GM12878 (cell line): Measurements from ENCODE around the gene NCBP2L. TPM values are rescaled to one million over a fixed set of nuclear protein-coding genes. Genes with fewer than 3 reads are reported as not detected.

Experiments used
- ATAC-seq: fragments of 200-7000 bp; cut with Tn5 transposase; 3 replicates; pipeline ENCODE4 v1.9.1; 2020; ENCODE audit warnings: mild to moderate bottlenecking, moderate library complexity
- BruUV-seq: library from RNA; stranded (reverse); fragments of 400-500 nt; replicated peaks from 2 replicates; lab custom pipeline; 2021; lab: Mats Ljungman, UMichigan
- CTCF ChIA-PET: fragments of 300-600 bp; sonication (Branson Sonifier 250); formaldehyde crosslinking; extraction: SDS; loops from one replicate; lab custom pipeline; 2021; ENCODE audit warnings: inconsistent platforms; lab: Yijun Ruan, JAX
- POLR2A ChIA-PET: fragments of 350-600 bp; formaldehyde crosslinking; extraction: SDS; loops from one replicate; lab custom pipeline; 2021; ENCODE audit warnings: inconsistent platforms; lab: Charles Lee
- RAD21 ChIA-PET: fragments of 300-600 bp; sonication (Branson Sonifier 250); formaldehyde crosslinking; loops from one replicate; lab custom pipeline; 2023; ENCODE audit warnings: antibody characterized with exemption; ENCODE audit not compliant: unreplicated experiment; lab: Charles Lee
- SMC1A ChIA-PET: fragments of 300-600 bp; sonication (Branson Sonifier 250); formaldehyde crosslinking; loops from one replicate; lab custom pipeline; 2023; ENCODE audit not compliant: unreplicated experiment, uncharacterized antibody; lab: Charles Lee
- DNase-seq: peaks from one replicate; pipeline ENCODE4 v3.0.0-alpha.2; 2011; ENCODE audit warnings: low read depth, low spot score
- FAIRE-seq: peaks from 3 replicates; lab custom pipeline; 2011; peaks lifted over from hg19 to GRCh38; lab: Jason Lieb, UNC
- H2AFZ ChIP-seq: 2 replicates; pipeline ENCODE4 v1.6.0; 2011; ENCODE audit warnings: low read depth, low read length, control low read depth; ENCODE audit not compliant: control insufficient read depth
- H3K27ac ChIP-seq: 2 replicates; pipeline ENCODE4 v1.5.1; 2011; ENCODE audit warnings: control low read depth; ENCODE audit not compliant: control insufficient read depth, insufficient read depth
- H3K27me3 ChIP-seq, 2 experiments: replicated peaks in 1 of 2; 2 replicates each; pipeline versions ENCODE4 v1.6.0 to v1.6.1; 2011; ENCODE audit warnings: low read length in 1 of 2; ENCODE audit not compliant: control insufficient read depth in 2 of 2, insufficient read depth in 2 of 2
- H3K36me3 ChIP-seq, 2 experiments: 2 replicates each; pipeline ENCODE4 v1.5.1; 2011; ENCODE audit warnings: low read length in 1 of 2; ENCODE audit not compliant: control insufficient read depth in 2 of 2, insufficient read depth in 2 of 2
- H3K4me1 ChIP-seq: 2 replicates; pipeline ENCODE4 v1.6.1; 2011; ENCODE audit warnings: mild to moderate bottlenecking, low read length, moderate library complexity, mixed read lengths; ENCODE audit not compliant: control insufficient read depth, insufficient read depth
- H3K4me2 ChIP-seq: 2 replicates; pipeline ENCODE4 v1.6.0; 2011; ENCODE audit warnings: control low read depth; ENCODE audit not compliant: control insufficient read depth, insufficient read depth
- H3K4me3 ChIP-seq: fragments of 200-600 bp; sonication (generic); 2 replicates; pipeline ENCODE4 v1.5.1; 2016
- H3K79me2 ChIP-seq: 2 replicates; pipeline ENCODE4 v1.6.0; 2011; ENCODE audit warnings: low read length; ENCODE audit not compliant: control insufficient read depth, insufficient read depth
- H3K9ac ChIP-seq: 2 replicates; pipeline ENCODE4 v1.8.0; 2011; ENCODE audit warnings: low read length, control low read depth, mixed read lengths; ENCODE audit not compliant: control insufficient read depth, insufficient read depth
- H3K9me3 ChIP-seq: replicated peaks from 3 replicates; pipeline ENCODE4 v1.5.1; 2011; ENCODE audit warnings: mild to moderate bottlenecking, low read length; ENCODE audit not compliant: control insufficient read depth, insufficient read depth
- H4K20me1 ChIP-seq: 2 replicates; pipeline ENCODE4 v1.6.0; 2011; ENCODE audit not compliant: control insufficient read depth, insufficient read depth
- ATF7 ChIP-seq: fragments of 450-650 bp; IDR thresholded peaks from 2 replicates; pipeline ENCODE4 v1.6.1; 2016; ENCODE audit warnings: low read depth, mild to moderate bottlenecking
- DPF2 ChIP-seq: fragments of 450-650 bp; IDR thresholded peaks from 2 replicates; pipeline ENCODE4 v1.6.1; 2017; ENCODE audit warnings: mild to moderate bottlenecking
- EP300 ChIP-seq, 2 experiments: fragments of 150-350 bp in 1 of 2; IDR thresholded peaks; 2 replicates each; pipeline ENCODE4 v1.6.1; 2011 to 2012; ENCODE audit warnings: low read depth in 2 of 2, low read length in 2 of 2, borderline replicate concordance in 1 of 2, improper control_type of control experiment in 1 of 2, inconsistent platforms in 1 of 2; ENCODE audit not compliant: control insufficient read depth in 1 of 2
- MEF2B ChIP-seq: fragments of 450-650 bp; IDR thresholded peaks from 2 replicates; pipeline ENCODE4 v1.6.1; 2018; ENCODE audit warnings: mild to moderate bottlenecking, moderate library complexity; ENCODE audit not compliant: partially characterized antibody, poor library complexity, severe bottlenecking
- NRF1 ChIP-seq: conservative IDR thresholded peaks from 2 replicates; pipeline ENCODE4 v1.6.1; 2011; ENCODE audit warnings: mild to moderate bottlenecking, low read depth, low read length, improper control_type of control experiment
- POLR2A ChIP-seq: IDR thresholded peaks from 2 replicates; pipeline ENCODE4 v1.6.1; 2011; ENCODE audit warnings: low read depth, mild to moderate bottlenecking, low read length
- RAD51 ChIP-seq: fragments of 450-650 bp; IDR thresholded peaks from 2 replicates; pipeline ENCODE4 v1.6.1; 2016; ENCODE audit warnings: moderate library complexity, mild to moderate bottlenecking, inconsistent platforms
- RFX5 ChIP-seq: IDR thresholded peaks from 2 replicates; pipeline ENCODE4 v1.6.1; 2011; ENCODE audit warnings: low read depth, low read length, improper control_type of control experiment
- SIX5 ChIP-seq: IDR thresholded peaks from 2 replicates; pipeline ENCODE4 v1.6.1; 2011; ENCODE audit warnings: mild to moderate bottlenecking, low read depth, low read length, moderate library complexity; ENCODE audit not compliant: severe bottlenecking
- SUPT20H ChIP-seq: IDR thresholded peaks from 2 replicates; pipeline ENCODE4 v1.6.1; 2011; ENCODE audit warnings: low read depth, mild to moderate bottlenecking, low read length, moderate library complexity, borderline replicate concordance; ENCODE audit not compliant: control insufficient read depth
- TARDBP ChIP-seq: IDR thresholded peaks from 2 replicates; pipeline ENCODE4 v1.6.1; 2016; ENCODE audit warnings: borderline replicate concordance
- ZNF207 ChIP-seq: fragments of 450-650 bp; IDR thresholded peaks from 2 replicates; pipeline ENCODE4 v1.6.1; 2014; ENCODE audit warnings: antibody characterized with exemption, mild to moderate bottlenecking, borderline replicate concordance
- ZNF274 ChIP-seq: IDR thresholded peaks from one replicate; pipeline ENCODE4 v1.8.0; 2011; ENCODE audit not compliant: insufficient read length, insufficient read depth
- WGBS: methylation state at CpG from one replicate; pipeline ENCODE4 v1.1.6; 2016; ENCODE audit warnings: low lambda C conversion rate; ENCODE audit not compliant: insufficient replicate concordance, insufficient coverage; ENCODE audit errors: missing lambda C conversion rate; 5-methylcytosine and 5-hydroxymethylcytosine counted together
- in situ Hi-C: fragments of 300-500 bp; cut with MboI; formaldehyde crosslinking; loops from 9 replicates; pipeline ENCODE4 v1.14.3; 2018; ENCODE audit warnings: mixed read lengths
- intact Hi-C: fragments of 100-400 bp; cut with micrococcal nuclease; formaldehyde crosslinking; loops from one replicate; pipeline ENCODE4 v1.14.2; 2022; ENCODE audit not compliant: unreplicated experiment
- polyA plus RNA-seq, 11 experiments: library from polyadenylated mRNA; depleted of rRNA in 4 of 11; unstranded in 6 of 11; stranded (reverse) in 5 of 11; fragments of >200 nt; fragmentation: Nextera tagmentation in 4 of 11; fragmentation: Illumina TruSeq in 1 of 11; extraction: Ambion mirVana in 4 of 11; extraction: Trizol in 1 of 11; gene quantifications; 1 replicate in 1 of 11; 2 replicates in 10 of 11; pipeline versions ENCODE4 v1.2.1 to v1.2.3, GENCODE V29; 2011 to 2016; ENCODE audit warnings: inconsistent platforms in 2 of 11, missing spikeins in 2 of 11, low read depth in 1 of 11
- total RNA-seq, 4 experiments: library from RNA; depleted of rRNA in 3 of 4; stranded (reverse); fragments of >200 nt in 3 of 4; fragmentation: Illumina TruSeq in 1 of 4; extraction: Trizol in 1 of 4; gene quantifications; 2 replicates each; pipeline versions ENCODE4 v1.2.1 to v1.2.3, GENCODE V29; 2013 to 2021
- TF ChIP-seq, protein P1 (sequence below): IDR thresholded peaks from 2 replicates; pipeline ENCODE4 v1.6.1; 2012; ENCODE audit warnings: low read depth, low read length, improper control_type of control experiment
- TF ChIP-seq, protein P2 (sequence below): IDR thresholded peaks from 2 replicates; pipeline ENCODE4 v1.6.1; 2012; ENCODE audit warnings: mild to moderate bottlenecking, low read depth, low read length

The NCBP2L gene
- total and polyA plus RNA-seq, 10 of the 15 experiments (the other 5 are each of a cell fraction or from before 2014, with no cell fraction given) = not detected

DNA sequence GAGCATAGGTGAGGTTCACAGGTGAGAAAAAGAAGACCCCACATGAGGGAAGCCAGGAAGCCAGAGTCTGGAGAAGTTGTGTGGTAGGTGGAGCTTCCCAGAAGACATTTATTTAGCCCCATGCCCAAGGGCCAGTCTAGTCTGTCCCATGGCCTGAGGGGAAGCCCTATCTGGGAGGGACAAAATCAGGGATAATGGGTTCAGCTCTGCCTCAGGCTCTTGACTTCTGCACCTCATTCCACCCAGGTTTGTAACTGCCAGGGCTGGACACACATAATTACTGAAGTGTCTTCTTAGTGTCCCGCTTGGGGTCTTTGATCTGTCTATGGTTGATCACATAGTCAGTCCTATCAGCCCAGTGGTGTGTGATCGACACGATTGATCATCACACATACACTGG is 38.0 kb upstream of the NCBP2L start:
- FAIRE-seq (no peak), ATAC-seq (no peak), DNase-seq (no peak)
- Histone ChIP-seq H3K4me1 (peaks cover 6% of the 10 kb centered on the region), H3K4me3 (no peak overlapping the region), H3K27ac (no peak overlapping the region), H3K9ac (no peak overlapping the region), H3K36me3 (no peaks in the 10 kb centered on the region), H3K79me2 (no peaks in the 10 kb centered on the region), H3K27me3 (no peaks in the 10 kb centered on the region; a peak in 1 of 4 replicates), H2AFZ (no peak overlapping the region), H4K20me1 (no peaks in the 10 kb centered on the region), H3K9me3 (no peaks in the 10 kb centered on the region), H3K4me2 (no peak overlapping the region)
- ChIA-PET POLR2A (interaction anchor here (0.6 to 2.3 kb wide), 2 partner anchors 15 to 71 kb away, joined by 5 read pairs; no protein-coding TSS in a partner anchor), CTCF (no interaction called here), RAD21 (no interaction called here), SMC1A (interaction anchor here (4.2 to 4.4 kb wide), 2 partner anchors 10 to 36 kb away, joined by 14 to 28 read pairs; partner anchors contain the start of genes NCBP2L and TSC22D3)
- TF ChIP-seq ZNF207 (no peak), MEF2B (no peak), RAD51 (no peak), ATF7 (no peak), DPF2 (no peak), TARDBP (no peak), POLR2A (no peak), ZNF274 (no peak), RFX5 (no peak), NRF1 (no peak), SIX5 (no peak), EP300 (IDR thresholded peaks at IDR 0.05; ENCODE audit: borderline replicate concordance in 1 of 2, control insufficient read depth in 1 of 2, low read depth in 2 of 2, low read length in 2 of 2) (no peak), SUPT20H (no peak)
- TF ChIP-seq, protein P1, sequence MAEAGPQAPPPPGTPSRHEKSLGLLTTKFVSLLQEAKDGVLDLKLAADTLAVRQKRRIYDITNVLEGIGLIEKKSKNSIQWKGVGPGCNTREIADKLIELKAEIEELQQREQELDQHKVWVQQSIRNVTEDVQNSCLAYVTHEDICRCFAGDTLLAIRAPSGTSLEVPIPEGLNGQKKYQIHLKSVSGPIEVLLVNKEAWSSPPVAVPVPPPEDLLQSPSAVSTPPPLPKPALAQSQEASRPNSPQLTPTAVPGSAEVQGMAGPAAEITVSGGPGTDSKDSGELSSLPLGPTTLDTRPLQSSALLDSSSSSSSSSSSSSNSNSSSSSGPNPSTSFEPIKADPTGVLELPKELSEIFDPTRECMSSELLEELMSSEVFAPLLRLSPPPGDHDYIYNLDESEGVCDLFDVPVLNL = no peak
- TF ChIP-seq, protein P2, sequence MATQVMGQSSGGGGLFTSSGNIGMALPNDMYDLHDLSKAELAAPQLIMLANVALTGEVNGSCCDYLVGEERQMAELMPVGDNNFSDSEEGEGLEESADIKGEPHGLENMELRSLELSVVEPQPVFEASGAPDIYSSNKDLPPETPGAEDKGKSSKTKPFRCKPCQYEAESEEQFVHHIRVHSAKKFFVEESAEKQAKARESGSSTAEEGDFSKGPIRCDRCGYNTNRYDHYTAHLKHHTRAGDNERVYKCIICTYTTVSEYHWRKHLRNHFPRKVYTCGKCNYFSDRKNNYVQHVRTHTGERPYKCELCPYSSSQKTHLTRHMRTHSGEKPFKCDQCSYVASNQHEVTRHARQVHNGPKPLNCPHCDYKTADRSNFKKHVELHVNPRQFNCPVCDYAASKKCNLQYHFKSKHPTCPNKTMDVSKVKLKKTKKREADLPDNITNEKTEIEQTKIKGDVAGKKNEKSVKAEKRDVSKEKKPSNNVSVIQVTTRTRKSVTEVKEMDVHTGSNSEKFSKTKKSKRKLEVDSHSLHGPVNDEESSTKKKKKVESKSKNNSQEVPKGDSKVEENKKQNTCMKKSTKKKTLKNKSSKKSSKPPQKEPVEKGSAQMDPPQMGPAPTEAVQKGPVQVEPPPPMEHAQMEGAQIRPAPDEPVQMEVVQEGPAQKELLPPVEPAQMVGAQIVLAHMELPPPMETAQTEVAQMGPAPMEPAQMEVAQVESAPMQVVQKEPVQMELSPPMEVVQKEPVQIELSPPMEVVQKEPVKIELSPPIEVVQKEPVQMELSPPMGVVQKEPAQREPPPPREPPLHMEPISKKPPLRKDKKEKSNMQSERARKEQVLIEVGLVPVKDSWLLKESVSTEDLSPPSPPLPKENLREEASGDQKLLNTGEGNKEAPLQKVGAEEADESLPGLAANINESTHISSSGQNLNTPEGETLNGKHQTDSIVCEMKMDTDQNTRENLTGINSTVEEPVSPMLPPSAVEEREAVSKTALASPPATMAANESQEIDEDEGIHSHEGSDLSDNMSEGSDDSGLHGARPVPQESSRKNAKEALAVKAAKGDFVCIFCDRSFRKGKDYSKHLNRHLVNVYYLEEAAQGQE = no peak
- WGBS = 79% methylated on average over 3 of the region's 3 CpGs
- no TSS peak for BruUV-seq
- in situ Hi-C loops (no loop called here), intact Hi-C loops (no loop called here)
